Pericardium fibroblast (primary cell): ENCODE results near the gene ATAD2B. TPM values are rescaled to one million over a fixed set of nuclear protein-coding genes. Genes with fewer than 3 reads are reported as not detected.

Experiments used
- total RNA-seq: library from RNA; depleted of rRNA; stranded (reverse); fragments of >200 nt; gene quantifications from 2 replicates; pipeline ENCODE4 v1.2.3, GENCODE V29; 2015

The ATAD2B gene
- total RNA-seq = 3.4 and 4.3 TPM in 2 replicates

GRCh38 chr2:23926750-23927571 lies at the start of gene ATAD2B:
ATAD2B (minus strand) TSS chr2:23927123; CDS start chr2:23926770, 353 bp downstream.

GRCh38 chr2:23939987-23940717 lies 13.2 kb upstream of the ATAD2B start, which contains the start of gene UBXN2A:
UBXN2A (plus strand) TSS chr2:23940463; CDS start chr2:23958315, 17,852 bp downstream.

Other genes with a start within 250 kb of the ATAD2B start
- gene UBXN2A, start 13.3 kb upstream of the ATAD2B start, total RNA-seq = 9.6 and 13.5 TPM in 2 replicates
- 0.60 TPM in 1 of 2 replicates, not detected in the other for gene MFSD2B, start 83.0 kb upstream of the ATAD2B start, total RNA-seq
- gene WDCP, start 120.3 kb upstream of the ATAD2B start, total RNA-seq = 3.9 and 4.6 TPM in 2 replicates
- gene FKBP1B, start 122.6 kb upstream of the ATAD2B start, total RNA-seq = 4.8 and 9.5 TPM in 2 replicates
- 126 and 127 TPM in 2 replicates for gene SF3B6, start 149.2 kb upstream of the ATAD2B start, total RNA-seq
- gene TP53I3, start 157.7 kb upstream of the ATAD2B start, total RNA-seq = 51.0 and 52.5 TPM in 2 replicates
- gene PFN4, start 196.2 kb upstream of the ATAD2B start, total RNA-seq = 0.68 TPM in 1 of 2 replicates, not detected in the other
- 2.8 and 12.3 TPM in 2 replicates for gene FAM228B, start 196.3 kb upstream of the ATAD2B start, total RNA-seq
- gene FAM228A, start 247.9 kb upstream of the ATAD2B start, total RNA-seq = 0.58 and 0.77 TPM in 2 replicates